HG02610 (cell line): Measurements from ENCODE around the gene CD27.

Experiments
- ATAC-seq: cut with Tn5 transposase; IDR thresholded peaks from one replicate; pipeline ENCODE4 v1.9.1; 2021; ENCODE audit warnings: mild to moderate bottlenecking, moderate library complexity; ENCODE audit not compliant: unreplicated experiment

Gene CD27

DNA sequence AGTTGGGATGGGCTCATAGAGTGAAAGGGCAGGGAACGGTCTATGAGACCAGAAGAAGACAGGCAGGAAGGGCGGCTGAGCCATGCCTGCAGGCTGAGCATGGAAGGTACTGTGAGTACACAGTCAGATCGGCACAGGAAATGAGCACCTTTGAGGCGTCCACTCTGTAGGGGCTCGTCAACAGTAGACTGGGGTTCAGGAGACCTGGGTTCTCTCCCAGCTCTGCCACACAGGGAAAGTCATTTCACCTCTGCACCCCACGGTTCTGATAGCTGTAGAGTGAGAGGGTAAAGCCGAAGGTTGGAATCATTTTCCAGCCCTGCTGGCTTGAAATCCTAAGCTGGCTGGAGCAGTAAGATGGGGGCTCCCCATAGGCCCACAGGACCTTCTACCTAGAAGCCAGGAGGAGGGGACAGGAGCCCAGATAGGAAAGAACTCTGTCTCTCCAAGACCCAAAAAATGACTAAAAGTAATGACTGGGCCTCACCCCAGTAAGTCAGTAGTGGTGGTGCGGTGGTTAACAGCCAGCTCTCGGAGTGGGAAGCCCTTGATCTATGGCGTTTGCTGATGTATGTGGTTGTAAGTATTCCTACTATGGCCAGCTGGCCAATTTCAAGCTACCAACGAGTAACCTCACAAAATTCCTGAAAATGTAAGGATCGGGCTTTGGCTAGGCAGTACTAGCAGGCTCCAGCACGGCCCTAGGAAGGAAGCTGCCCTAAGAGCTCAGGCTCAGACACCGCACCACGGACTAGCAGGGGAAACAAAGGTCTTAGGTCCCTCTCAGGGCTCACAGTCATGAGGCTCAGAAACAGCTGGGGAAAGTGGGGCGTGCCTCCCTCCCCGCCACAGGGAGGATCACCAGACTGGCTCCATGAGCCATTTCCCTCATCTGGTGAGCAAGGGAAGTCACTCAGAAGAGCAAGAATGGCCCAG lies 10.3 kb upstream of the CD27 start:
- ATAC-seq: no peak

DNA sequence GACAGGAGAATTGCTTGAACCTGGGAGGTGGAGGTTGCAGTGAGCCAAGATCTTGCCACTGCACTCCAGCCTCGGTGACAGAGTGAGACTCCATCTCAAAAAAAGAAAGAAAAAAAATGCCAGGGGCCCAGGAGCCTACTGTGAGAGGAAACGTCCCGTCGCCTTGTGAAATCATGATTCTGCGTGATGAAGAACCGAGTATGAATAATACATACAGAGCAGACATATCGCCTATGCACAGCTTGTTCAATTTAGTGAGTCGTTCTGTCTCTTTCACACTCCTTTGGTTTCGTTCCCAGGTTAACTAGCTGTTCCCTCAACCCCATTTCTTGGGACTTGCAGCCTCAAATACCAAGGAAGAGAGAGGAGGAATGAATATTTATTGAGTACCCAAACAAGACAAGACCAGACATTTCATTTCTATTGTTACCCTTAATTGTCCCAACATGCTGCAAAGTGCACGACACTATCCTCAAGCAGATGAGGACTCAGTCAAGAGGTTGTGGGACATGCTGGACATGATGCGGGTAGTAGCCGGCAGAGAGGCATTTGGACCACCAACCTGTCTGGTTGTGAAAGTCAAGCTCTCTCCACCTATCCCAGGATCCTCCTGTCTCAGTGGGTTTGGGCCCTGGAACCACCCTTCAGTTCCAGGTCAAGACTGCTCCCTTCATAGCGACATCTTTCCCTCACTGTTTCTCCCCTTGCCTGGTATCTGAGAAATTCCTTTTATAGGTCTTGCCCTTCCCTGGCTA lies 8.6 kb upstream of the CD27 start:
- no peak for ATAC-seq

DNA sequence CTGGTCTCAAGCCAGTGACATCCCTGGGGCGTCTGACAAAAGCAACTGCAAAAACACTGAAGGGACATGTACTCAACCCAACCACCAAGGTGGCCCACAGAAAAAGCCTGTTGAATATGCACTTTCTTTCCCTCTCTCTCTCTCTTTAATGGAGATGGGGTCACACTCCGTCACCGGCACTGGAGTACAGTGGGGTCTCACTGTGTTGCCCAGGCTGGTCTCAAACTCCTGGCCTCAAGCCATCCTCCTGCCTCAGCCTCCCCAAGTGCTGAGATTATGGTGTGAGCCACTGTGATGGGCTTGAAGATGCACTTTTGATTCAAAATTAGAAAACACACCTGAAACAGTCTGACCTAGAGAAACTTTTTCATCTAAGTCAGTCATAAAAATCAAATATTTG lies 7.2 kb upstream of the CD27 start:
- ATAC-seq: no peak

DNA sequence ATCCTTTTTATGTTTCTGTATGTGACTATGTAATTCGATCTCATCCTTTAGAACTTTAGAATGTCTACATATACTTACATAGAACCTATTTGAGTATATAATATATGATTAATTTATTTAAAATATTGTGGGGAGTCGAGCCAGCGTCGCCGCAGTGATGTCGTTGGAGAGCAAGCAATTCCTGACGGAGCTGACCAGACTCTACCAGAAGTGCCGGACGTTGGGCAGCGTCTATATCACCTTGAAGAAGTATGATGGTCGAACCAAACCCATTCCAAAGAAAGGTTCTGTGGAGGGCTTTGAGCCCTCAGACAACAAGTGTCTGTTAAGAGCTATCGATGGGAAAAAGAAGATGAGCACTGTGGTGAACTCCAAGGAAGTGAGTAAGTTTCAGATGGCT lies 6.4 kb upstream of the CD27 start:
- ATAC-seq: no peak

DNA sequence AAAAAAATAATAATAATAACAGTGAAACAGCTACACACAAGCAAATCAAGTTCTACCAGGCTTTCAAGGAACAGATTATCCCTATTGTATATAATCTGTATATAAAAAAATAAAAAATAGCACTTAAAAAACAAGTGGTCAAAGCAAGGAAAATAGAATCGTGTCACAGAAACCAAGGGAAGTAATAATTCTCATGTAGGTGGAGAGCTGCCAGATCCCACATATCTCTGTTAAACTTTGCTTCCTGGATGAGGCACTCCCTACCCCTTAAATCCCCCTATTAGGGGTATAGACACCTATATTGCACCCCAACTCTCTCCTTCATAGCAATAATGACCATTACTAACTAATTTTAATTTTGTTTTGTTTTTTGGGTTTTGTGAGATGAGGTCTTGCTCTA lies 4.4 kb upstream of the CD27 start:
- ATAC-seq: no peak

DNA sequence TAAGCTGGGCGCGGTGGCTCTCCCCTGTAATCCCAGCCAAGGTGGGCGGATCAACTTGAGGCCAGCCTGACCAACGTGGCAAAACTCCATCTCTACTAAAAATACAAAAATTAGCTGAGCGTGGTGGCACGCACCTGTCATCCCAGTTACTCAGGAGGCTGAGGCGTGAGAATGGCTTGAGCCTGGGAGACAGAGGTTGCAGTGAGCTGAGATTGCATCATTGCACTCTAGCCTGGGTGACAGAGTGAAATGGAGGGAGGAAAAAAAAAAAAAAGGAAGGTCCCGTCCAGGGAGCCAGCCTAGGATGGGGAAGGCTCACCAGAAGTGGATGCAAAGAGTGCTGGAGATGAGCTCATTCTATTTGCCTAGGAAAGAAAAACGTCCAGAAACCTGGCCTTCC lies 1.9 kb upstream of the CD27 start:
- ATAC-seq: no peak

GRCh38 chr12:6443361-6443983 lies 1.3 kb upstream of the CD27 start:
- peak; percentile 39 for ATAC-seq

DNA sequence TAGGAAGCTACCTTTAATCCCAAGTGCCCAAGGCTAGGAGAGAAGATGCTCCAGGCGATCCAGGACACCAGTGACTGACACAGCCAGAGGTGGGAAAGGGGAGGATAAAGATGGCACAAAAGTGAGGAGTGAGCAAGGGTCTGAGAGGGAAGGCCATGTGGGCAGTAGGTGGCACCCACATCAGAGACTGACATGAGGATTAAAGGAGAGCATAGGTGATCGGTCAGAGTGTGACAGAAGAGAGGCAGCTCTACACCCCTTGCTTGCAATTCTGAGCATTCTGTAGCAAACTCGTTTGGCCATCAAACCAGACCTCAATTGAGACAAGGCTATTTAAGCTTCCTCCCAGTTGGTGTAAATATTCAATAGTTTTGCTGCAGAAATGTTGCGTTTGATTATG lies 724 bp upstream of the CD27 start:
- no peak for ATAC-seq

- no peak for ATAC-seq
Observed at GRCh38 chr12:6450091-6450868, 5.5 kb downstream of the CD27 start.

GRCh38 chr12:6450869-6451347 lies 6.2 kb downstream of the CD27 start:
- no peak for ATAC-seq

GRCh38 chr12:6451348-6452244 lies 6.8 kb downstream of the CD27 start, which contains the start of gene TAPBPL:
TSS of gene TAPBPL (plus strand) at chr12:6452042. CDS start at chr12:6452249, 207 bp downstream.
- ATAC-seq: peak; percentile 66

DNA sequence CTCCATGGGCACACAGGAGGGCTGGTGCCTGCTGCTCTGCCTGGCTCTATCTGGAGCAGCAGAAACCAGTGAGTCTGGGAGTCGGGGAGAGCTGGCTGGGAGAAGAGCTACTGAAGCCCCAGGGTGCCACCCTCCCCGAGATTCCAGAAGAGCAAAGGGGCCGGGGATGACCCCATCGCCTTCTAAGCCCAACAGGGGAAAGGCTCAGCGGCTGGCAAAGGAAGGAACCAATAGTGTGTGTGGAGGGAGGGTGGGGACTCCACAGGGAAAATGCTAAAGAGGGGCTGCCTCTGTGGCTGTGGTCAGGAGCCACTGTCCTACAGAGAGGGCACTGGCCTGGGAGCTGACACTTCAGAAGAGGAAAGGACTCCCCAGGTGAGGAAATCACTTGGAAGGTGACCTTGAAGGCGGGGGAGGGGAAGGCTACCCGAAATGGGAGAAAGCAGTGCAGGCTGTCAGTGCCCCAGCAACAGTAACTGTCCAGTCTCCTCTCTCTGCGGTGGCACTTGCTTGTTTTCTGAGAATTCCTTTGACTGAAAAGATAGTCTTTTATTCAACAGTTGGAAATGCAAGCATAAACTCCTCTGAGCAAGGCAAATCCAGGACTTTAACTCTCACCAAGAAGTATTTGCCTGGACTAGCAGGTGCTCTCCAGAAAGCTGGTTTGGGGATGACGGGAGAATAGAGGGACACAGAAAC lies 7.6 kb downstream of the CD27 start:
- ATAC-seq: peak; percentile 12

GRCh38 chr12:6452944-6453630 lies 8.3 kb downstream of the CD27 start:
- ATAC-seq: no peak

DNA sequence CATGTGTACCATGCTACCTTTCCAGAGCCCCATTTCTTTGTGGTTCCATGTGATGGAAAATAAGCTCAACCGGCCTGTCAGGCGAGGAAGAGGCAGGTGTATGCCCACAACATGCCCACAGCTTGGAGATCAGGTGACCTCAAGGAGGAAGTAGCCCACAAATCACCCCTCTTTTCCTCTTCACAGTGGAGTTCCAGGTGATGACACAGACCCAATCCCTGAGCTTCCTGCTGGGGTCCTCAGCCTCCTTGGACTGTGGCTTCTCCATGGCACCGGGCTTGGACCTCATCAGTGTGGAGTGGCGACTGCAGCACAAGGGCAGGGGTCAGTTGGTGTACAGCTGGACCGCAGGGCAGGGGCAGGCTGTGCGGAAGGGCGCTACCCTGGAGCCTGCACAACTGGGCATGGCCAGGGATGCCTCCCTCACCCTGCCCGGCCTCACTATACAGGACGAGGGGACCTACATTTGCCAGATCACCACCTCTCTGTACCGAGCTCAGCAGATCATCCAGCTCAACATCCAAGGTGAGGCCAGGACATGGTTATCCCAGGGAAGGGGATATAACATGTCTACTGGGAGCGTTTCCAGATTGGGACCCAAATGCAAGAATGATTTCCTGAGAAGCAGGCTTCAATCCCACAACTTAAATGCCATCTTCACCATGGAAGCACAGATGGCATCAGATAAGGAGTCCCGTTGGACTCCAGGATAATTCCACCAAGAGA lies 12.6 kb downstream of the CD27 start:
- no peak for ATAC-seq

DNA sequence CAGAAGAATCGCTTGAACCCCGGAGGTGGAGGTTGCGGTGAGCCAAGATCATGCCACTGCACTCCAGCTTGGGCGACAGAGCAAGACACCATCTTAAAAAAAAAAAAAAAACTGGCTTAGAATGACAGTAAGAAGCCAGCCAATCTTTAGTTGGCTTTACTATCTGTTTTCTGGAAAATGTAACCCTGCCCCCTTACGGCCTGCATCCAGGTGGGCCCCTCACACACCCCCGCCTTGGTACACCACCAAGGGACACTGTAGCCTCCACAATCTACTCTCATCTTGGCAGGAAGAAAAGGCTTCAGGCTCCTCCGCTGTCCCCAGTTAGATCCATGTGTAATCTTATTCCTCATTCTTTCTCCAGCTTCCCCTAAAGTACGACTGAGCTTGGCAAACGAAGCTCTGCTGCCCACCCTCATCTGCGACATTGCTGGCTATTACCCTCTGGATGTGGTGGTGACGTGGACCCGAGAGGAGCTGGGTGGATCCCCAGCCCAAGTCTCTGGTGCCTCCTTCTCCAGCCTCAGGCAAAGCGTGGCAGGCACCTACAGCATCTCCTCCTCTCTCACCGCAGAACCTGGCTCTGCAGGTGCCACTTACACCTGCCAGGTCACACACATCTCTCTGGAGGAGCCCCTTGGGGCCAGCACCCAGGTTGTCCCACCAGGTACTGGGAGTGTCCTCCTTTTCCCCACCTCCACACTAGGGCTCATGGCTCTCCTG lies 13.7 kb downstream of the CD27 start:
- ATAC-seq: no peak

DNA sequence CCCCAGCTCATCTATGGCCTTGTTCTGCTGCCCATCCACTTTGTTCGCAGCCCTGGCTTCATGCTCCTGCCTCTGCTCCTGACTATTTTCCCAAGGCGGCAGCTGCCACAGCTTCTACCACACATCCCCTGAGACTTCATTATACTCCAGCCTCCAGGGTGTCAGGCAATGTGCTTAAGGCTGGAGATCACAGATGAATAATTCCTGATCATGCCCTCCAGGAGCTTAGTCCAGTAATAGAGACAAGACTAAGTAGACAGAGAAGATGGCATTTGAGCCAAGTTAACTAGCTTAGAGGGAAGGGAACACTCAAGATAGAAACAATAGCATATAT lies 14.2 kb downstream of the CD27 start:
- ATAC-seq: no peak

DNA sequence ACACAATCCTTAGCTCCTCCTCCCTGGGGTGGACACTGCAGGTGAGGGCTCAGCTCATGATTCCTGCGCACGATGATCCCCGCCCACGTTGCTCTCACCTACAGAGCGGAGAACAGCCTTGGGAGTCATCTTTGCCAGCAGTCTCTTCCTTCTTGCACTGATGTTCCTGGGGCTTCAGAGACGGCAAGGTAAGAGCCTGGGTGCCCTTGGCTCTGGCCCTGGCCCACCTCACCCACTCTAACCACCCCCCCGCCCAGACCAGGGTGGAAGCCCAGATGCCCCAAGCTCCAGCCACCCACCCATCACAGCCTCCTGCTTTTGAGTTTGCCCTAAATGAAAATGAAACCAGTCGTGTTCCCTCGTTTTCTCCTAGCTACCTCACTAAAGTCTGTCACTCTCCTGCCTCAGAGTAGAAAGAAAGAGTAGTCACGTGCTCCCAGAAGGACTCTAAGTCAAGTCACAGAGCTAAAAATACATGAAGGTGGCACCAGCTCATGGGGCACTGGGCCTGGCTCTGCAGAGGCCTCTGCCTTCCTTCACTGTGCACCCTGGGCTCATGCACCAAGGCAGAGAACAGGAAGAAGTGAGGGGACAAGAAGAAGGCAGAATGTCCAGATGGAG lies 16.1 kb downstream of the CD27 start:
- no peak for ATAC-seq
